Measurements from ENCODE around the gene ABCB6.
A peak's percentile ranks its signal among the peaks of the same experiment; 100 is the strongest.

Gene ABCB6

DNA sequence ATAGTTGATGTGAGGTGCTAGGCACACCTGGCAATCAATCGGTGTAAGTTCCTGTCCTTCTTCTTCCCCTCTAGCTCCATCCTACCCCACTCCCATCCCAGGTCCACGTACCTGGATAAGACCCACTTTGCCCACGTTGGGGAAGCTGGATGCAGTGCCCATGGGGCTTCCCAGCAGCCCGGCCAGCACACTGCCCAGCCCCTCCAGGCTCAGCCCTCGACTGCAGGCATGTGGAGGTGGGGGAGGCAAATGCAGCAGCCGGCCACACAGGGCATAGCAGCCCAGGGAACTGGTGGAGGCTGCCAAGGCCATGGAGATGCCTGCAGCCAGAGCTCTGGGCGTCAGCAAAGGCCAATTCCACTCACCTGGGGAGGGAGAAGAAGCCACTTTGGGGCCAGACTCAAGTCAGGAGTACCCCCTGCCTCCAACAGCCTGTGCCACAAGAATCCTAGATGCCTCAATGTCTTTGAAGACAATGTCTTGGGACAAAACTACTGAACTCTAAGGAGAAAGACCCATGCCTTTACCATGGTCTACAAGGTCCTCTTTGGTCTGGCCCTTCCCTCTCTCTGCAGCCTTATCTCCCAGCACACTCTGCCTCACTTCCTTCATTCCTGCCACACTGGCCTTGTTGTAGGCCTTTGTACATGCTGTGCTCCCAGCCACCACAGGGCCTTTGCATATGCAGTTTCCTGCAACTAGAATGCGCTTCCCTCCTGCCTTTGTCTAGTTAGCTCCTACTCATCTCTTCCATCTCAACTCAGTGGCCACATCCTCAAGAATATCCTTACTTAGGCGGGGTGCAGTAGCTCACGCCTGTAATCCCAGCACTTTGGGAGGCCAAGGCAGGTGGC, 53.5 kb downstream of the ABCB6 start:
- no peak for DNase-seq

DNA sequence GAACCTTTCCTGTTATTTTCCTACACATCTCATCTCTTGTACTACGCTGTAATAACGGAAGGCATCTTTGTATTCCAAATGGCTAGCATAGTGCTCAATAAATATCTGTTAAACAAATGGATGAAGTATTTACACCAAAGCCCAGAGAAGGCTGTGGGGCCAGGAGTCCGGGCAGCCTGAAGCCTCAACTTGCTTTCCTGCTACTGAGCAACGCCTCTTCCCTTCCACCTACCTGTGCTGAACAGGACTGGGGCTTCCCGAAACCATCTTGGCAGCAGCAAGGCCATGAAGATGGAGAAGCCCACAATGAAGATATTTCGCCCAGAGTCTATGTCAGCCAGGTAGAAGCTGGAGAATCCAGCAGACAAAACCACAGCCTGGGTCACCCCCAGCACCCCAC, 55.6 kb downstream of the ABCB6 start:
- no peak for DNase-seq

DNA sequence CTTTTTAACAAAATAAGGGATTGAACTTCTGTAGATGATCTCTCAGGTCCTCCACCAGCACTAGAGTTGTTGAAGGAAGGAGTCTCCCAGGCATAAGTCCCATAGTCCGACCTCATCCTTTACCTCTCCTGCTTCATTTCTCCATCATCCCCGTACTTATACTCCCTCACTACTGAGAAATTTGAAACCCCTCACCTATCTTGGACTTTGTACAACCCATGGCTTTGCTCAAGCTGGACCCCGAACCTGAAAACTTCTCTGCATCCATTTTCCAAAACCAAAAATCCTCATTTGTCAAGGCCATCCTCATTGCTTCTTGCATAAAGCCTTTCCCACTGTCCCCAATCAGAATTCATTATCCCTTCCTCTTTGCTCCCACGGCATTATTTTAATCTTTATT, 57.7 kb downstream of the ABCB6 start:
- no peak for DNase-seq

DNA sequence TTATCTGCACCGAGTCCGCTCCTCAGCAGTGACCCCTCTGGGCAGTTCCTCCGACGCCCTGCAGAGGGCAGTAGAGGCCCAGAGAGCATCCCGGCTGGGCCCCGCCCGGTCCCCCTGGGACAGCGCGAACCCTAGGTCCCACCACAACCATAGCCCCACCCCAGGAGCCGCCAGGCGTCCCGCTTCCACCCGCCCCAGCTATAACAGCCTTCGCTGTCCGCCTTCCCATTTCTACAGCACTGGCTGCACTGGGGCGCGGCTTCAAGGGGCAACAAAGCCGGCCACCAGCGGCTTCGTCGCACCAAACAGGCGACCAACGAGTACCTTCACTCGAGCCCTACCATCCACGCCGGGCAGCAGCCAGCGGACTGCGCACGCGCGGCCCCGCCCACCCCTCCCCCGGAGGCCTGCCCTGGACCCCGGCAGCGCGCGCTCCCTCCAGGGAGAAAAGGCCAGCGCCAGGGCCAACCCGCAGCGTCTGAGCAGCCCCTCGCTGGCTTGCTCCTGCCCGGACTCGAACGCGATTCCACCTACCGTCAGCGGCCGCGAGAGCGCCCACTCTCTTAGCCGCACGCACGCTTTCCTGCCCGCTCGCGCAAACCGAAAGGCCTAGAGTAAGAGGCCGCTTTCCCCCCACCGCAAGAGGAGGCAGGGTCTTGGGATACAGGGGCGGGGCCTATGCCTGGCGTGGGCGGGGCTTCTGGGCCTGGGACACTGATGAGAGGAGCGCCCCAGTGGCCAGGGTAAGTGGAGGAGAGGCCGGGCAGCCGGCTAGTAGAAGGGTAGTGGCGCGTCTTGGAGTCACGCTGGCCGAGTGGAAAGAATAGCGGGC, 58.4 kb downstream of the ABCB6 start, which contains the start of gene NHEJ1:
Gene NHEJ1 (minus strand): TSS at position 630 of the 832 bp plus-strand sequence. CDS start 2,453 bp downstream, outside the sequence.
- peak; percentile 94 for DNase-seq

Measured in inflammatory macrophage treated with lipopolysaccharide for 4 hours (primary cell).